HG03025 (cell line): ENCODE measurements around the gene HES7.

Experiments
- ATAC-seq: cut with Tn5 transposase; IDR thresholded peaks from one replicate; pipeline ENCODE4 v1.9.1; 2021; ENCODE audit warnings: mild to moderate bottlenecking, moderate library complexity; ENCODE audit not compliant: unreplicated experiment, low FRiP score

Gene HES7

GRCh38 chr17:8155996-8156245, 32.0 kb upstream of the HES7 start:
- no peak for ATAC-seq

- ATAC-seq: no peak
Observed at GRCh38 chr17:8155231-8155995, 31.5 kb upstream of the HES7 start.

- no peak for ATAC-seq
Observed at GRCh38 chr17:8154608-8155155, 30.8 kb upstream of the HES7 start.

GRCh38 chr17:8153957-8154607, 30.2 kb upstream of the HES7 start:
- no peak for ATAC-seq

GRCh38 chr17:8153525-8153956, 29.6 kb upstream of the HES7 start:
- ATAC-seq: no peak

- no peak for ATAC-seq
Observed at GRCh38 chr17:8153031-8153451, 29.1 kb upstream of the HES7 start.

GRCh38 chr17:8152112-8152775, 28.3 kb upstream of the HES7 start, which contains the start of gene PER1:
Gene PER1, minus strand, starts transcription at chr17:8152404. Its CDS starts 1,698 bp downstream, at chr17:8150706.
- no peak for ATAC-seq

GRCh38 chr17:8151641-8152111, 27.8 kb upstream of the HES7 start:
- no peak for ATAC-seq

- ATAC-seq: no peak
Observed at GRCh38 chr17:8151120-8151640, 27.3 kb upstream of the HES7 start.

- no peak for ATAC-seq
Observed at GRCh38 chr17:8150194-8151119, 26.6 kb upstream of the HES7 start.

GRCh38 chr17:8149419-8150193, 25.7 kb upstream of the HES7 start:
- no peak for ATAC-seq

- no peak for ATAC-seq
Observed at GRCh38 chr17:8148560-8148959, 24.7 kb upstream of the HES7 start.

GRCh38 chr17:8147805-8148404, 24.0 kb upstream of the HES7 start:
- ATAC-seq: no peak

- no peak for ATAC-seq
Observed at GRCh38 chr17:8147141-8147804, 23.4 kb upstream of the HES7 start.

GRCh38 chr17:8146381-8147140, 22.7 kb upstream of the HES7 start:
- ATAC-seq: no peak

GRCh38 chr17:8145811-8146210, 21.9 kb upstream of the HES7 start:
- ATAC-seq: no peak

- ATAC-seq: no peak
Observed at GRCh38 chr17:8144401-8145231, 20.7 kb upstream of the HES7 start.
